Common myeloid progenitor, CD34-positive (primary cell): Measurements from ENCODE around the gene ENTPD2.

ENCODE experiments used
- CTCF ChIA-PET: fragments of 350-600 bp; sonication (Branson Sonifier 250); formaldehyde crosslinking; loops from one replicate; lab custom pipeline; 2021; ENCODE audit warnings: antibody characterized with exemption; lab: Charles Lee
- POLR2A ChIA-PET: fragments of 350-600 bp; sonication (Branson Sonifier 250); formaldehyde crosslinking; loops from one replicate; lab custom pipeline; 2021; ENCODE audit warnings: antibody characterized with exemption; lab: Charles Lee
- DNase-seq, 3 donors: peaks; one replicate each; pipeline versions ENCODE4 v3.0.0 to v3.0.0-alpha.2; 2013
- H3K27ac ChIP-seq, 2 experiments: 1 replicate in 1 of 2; 2 replicates in 1 of 2; pipeline ENCODE4 v1.7.0; 2013; ENCODE audit warnings: inconsistent platforms in 2 of 2, low read length in 2 of 2, mild to moderate bottlenecking in 2 of 2, low read depth in 1 of 2, moderate library complexity in 1 of 2; ENCODE audit not compliant: severe bottlenecking in 2 of 2, insufficient read depth in 1 of 2, poor library complexity in 1 of 2
- H3K27me3 ChIP-seq, 5 experiments: replicated peaks in 2 of 5; 1 replicate in 3 of 5; 2 replicates in 2 of 5; pipeline versions ENCODE4 v1.6.1 to v1.7.0; 2013; ENCODE audit warnings: low read length in 4 of 5, mild to moderate bottlenecking in 2 of 5, moderate library complexity in 2 of 5, inconsistent platforms in 1 of 5; ENCODE audit not compliant: insufficient read depth in 5 of 5, control insufficient read depth in 4 of 5
- H3K36me3 ChIP-seq, 4 experiments: 1 replicate in 2 of 4; 2 replicates in 2 of 4; pipeline versions ENCODE4 v1.6.1 to v1.7.0; 2013; ENCODE audit warnings: low read length in 3 of 4, control low read depth in 1 of 4, mild to moderate bottlenecking in 1 of 4; ENCODE audit not compliant: control insufficient read depth in 4 of 4, insufficient read depth in 4 of 4
- H3K4me1 ChIP-seq, 4 experiments: 1 replicate in 3 of 4; 2 replicates in 1 of 4; pipeline versions ENCODE4 v1.6.1 to v1.7.1; 2013; ENCODE audit warnings: low read length in 3 of 4, mild to moderate bottlenecking in 3 of 4, control low read depth in 1 of 4, inconsistent platforms in 1 of 4, moderate library complexity in 1 of 4; ENCODE audit not compliant: control insufficient read depth in 4 of 4, insufficient read depth in 4 of 4; ENCODE audit errors: control extremely low read depth in 1 of 4
- H3K4me3 ChIP-seq, 7 experiments: 1 replicate in 4 of 7; 2 replicates in 3 of 7; pipeline versions ENCODE4 v1.5.1 to v1.7.0; 2013; ENCODE audit warnings: mild to moderate bottlenecking in 7 of 7, low read length in 6 of 7, moderate library complexity in 6 of 7, inconsistent platforms in 2 of 7, low read depth in 2 of 7, control low read depth in 1 of 7; ENCODE audit not compliant: insufficient read depth in 4 of 7, control insufficient read depth in 1 of 7; ENCODE audit errors: extremely low read depth in 1 of 7
- H3K9me3 ChIP-seq, 5 experiments: 1 replicate in 4 of 5; 2 replicates in 1 of 5; pipeline versions ENCODE4 v1.6.1 to v1.7.1; 2013; ENCODE audit warnings: low read length in 4 of 5, mild to moderate bottlenecking in 2 of 5, inconsistent platforms in 1 of 5, low read depth in 1 of 5, moderate library complexity in 1 of 5; ENCODE audit not compliant: control insufficient read depth in 4 of 5, insufficient read depth in 2 of 5; ENCODE audit errors: control extremely low read depth in 1 of 5
- WGBS: methylation state at CpG from one replicate; pipeline ENCODE4 v1.1.5; 2013; ENCODE audit not compliant: insufficient coverage; 5-methylcytosine and 5-hydroxymethylcytosine counted together

The ENTPD2 gene

GRCh38 chr9:137085920-137086530 lies 32.2 kb upstream of the ENTPD2 start:
- peak overlapping the region in 1 of 2 experiments; percentile 77 for H3K27ac ChIP-seq
- peak overlapping the region; percentile 9 to 88 (median 82) for H3K4me3 ChIP-seq
- peaks cover 2 to 47% (median 28%) of the 10 kb centered on the region in 4 experiments for H3K36me3 ChIP-seq
- ChIA-PET CTCF (interaction anchor here (1.2 to 3.1 kb wide), 7 partner anchors 12 to 57 kb away, joined by 3 to 11 read pairs (median 4); partner anchors contain the start of gene SAPCD2), POLR2A (no interaction called here)
- under 1% methylated on average over 58 of the region's 58 CpGs for WGBS
- H3K9me3 ChIP-seq = no peaks in the 10 kb centered on the region
- H3K4me1 ChIP-seq = peaks cover 8 to 29% (median 21%) of the 10 kb centered on the region in 4 experiments
- peak in 1 of 3 donors; percentile 7 for DNase-seq
- no peaks in the 10 kb centered on the region for H3K27me3 ChIP-seq

- POLR2A ChIA-PET = no interaction called here
- Histone ChIP-seq H3K27ac (no peak overlapping the region), H3K9me3 (no peaks in the 10 kb centered on the region), H3K36me3 (peaks cover 2 to 53% (median 30%) of the 10 kb centered on the region in 4 experiments), H3K4me3 (no peak overlapping the region), H3K27me3 (no peaks in the 10 kb centered on the region), H3K4me1 (peaks cover 8 to 29% (median 21%) of the 10 kb centered on the region in 4 experiments)
- no peak for DNase-seq
- CTCF ChIA-PET = interaction anchor here (0.9 to 1.2 kb wide), 2 partner anchors 10 to 55 kb away, joined by 3 read pairs; no protein-coding TSS in a partner anchor
- WGBS = 80% methylated on average over 7 of the region's 9 CpGs
Measured at GRCh38 chr9:137084526-137084925, 30.7 kb upstream of the ENTPD2 start.

GRCh38 chr9:137083394-137084004 lies 29.6 kb upstream of the ENTPD2 start:
- H3K36me3 ChIP-seq = peaks cover 0 to 56% (median 28%) of the 10 kb centered on the region in 4 experiments
- H3K9me3 ChIP-seq = no peaks in the 10 kb centered on the region
- no peak for DNase-seq
- 95% methylated on average over 11 of the region's 12 CpGs for WGBS
- POLR2A ChIA-PET = no interaction called here
- CTCF ChIA-PET = interaction anchor here (0.6 to 1.2 kb wide), 2 partner anchors 9 to 11 kb away, joined by 3 read pairs; no protein-coding TSS in a partner anchor
- no peak overlapping the region for H3K27ac ChIP-seq
- H3K4me1 ChIP-seq = peaks cover 8 to 34% (median 25%) of the 10 kb centered on the region in 4 experiments
- no peaks in the 10 kb centered on the region for H3K27me3 ChIP-seq
- H3K4me3 ChIP-seq = no peak overlapping the region

DNA sequence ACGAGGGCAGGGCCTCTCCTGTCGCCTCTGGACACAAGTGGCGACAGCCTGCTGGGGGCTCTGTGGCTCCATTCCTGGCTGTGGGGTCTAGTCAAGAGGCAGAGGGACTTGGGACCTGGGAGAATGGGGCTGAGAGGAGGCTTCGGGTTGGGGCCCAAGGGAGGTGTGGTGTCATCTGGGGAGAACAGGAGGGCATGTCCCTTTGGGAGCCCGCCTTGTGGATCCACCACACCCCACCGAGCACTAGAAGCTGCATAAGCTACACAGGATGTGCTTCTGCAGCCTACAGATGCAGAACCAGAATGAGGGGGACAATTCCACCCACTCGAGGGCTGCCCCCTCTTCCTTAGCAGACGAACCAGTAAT lies 29.0 kb upstream of the ENTPD2 start:
- Histone ChIP-seq H3K4me1 (peaks cover 6 to 34% (median 30%) of the 10 kb centered on the region in 4 experiments), H3K4me3 (no peak overlapping the region), H3K27ac (no peak overlapping the region), H3K36me3 (peaks cover 0 to 51% (median 28%) of the 10 kb centered on the region in 4 experiments), H3K27me3 (no peaks in the 10 kb centered on the region), H3K9me3 (no peaks in the 10 kb centered on the region)
- ChIA-PET POLR2A (no interaction called here), CTCF (interaction anchor here (1.8 to 2.5 kb wide), 2 partner anchors 12 to 15 kb away, joined by 5 to 10 read pairs; partner anchors contain the start of gene SAPCD2)
- 96% methylated on average over 7 of the region's 8 CpGs for WGBS
- DNase-seq = no peak

GRCh38 chr9:137082222-137082924 lies 28.5 kb upstream of the ENTPD2 start:
- Histone ChIP-seq H3K9me3 (no peaks in the 10 kb centered on the region), H3K36me3 (peaks cover 0 to 51% (median 28%) of the 10 kb centered on the region in 4 experiments), H3K27me3 (no peaks in the 10 kb centered on the region), H3K4me1 (peaks cover under 1 to 28% (median 25%) of the 10 kb centered on the region in 4 experiments), H3K27ac (no peak overlapping the region), H3K4me3 (no peak overlapping the region)
- POLR2A ChIA-PET = no interaction called here
- WGBS = 98% methylated on average over 12 of the region's 16 CpGs
- CTCF ChIA-PET = interaction anchor here (1.8 to 2.5 kb wide), 2 partner anchors 12 to 14 kb away, joined by 5 to 10 read pairs; partner anchors contain the start of gene SAPCD2
- no peak for DNase-seq

DNA sequence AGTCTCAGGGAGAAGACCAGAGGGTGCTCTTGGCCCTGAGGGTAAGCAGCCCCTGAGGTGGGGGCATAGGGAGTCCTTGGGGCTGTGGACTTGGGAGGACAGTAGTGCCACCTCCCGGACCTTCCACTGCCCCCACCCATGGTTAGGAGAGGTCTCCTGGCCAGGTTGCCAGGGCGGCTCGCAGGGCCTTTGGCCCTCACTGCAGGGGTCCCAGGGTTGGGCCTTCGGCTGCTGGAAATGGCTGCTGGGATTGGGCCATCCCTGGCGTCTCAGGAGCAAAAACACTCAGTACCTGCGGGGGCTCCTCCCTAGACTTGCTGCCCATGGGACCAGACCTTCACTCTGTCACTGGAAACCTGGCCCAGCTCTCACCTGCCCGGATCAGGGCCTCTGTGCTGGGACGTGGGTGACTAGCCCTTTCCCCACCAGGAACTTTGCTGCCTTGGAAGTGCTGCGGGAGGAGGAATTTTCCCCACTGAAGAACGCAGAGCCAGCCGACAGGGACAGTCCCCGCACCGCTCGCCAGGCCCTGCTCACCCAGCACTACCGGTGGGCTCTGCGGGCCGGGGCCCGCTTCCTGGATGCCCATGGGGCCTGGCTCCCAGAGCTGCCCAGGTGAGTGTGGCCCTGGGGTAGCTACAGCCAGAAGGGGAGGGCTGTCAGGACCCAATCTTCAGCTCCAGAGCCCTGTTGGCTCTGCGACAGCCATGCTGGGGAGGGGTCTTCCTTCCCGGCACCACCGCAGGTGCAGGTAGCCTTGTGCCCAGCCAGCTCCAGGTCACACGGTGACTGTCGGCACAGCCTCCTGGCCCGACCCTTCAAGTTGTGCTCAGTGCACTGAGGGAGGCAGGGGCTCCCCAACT lies 26.6 kb upstream of the ENTPD2 start:
- Histone ChIP-seq H3K4me3 (no peak overlapping the region), H3K4me1 (peaks cover 0 to 21% (median 20%) of the 10 kb centered on the region in 4 experiments), H3K9me3 (no peaks in the 10 kb centered on the region), H3K36me3 (peaks cover 0 to 51% (median 28%) of the 10 kb centered on the region in 4 experiments), H3K27me3 (no peaks in the 10 kb centered on the region), H3K27ac (no peak overlapping the region)
- POLR2A ChIA-PET = interaction anchor here (0.6 kb wide), 1 partner anchor 22 kb away, joined by 3 read pairs; no protein-coding TSS in a partner anchor
- no peak for DNase-seq
- CTCF ChIA-PET = interaction anchor here (1.3 to 2.5 kb wide), 2 partner anchors 10 to 52 kb away, joined by 3 to 10 read pairs; partner anchors contain the start of gene SAPCD2
- WGBS = 98% methylated on average over 21 of the region's 24 CpGs
